Activated CD4-positive, alpha-beta T cell treated with anti-CD3 and anti-CD28 coated beads for 36 hours (primary cell): Measurements from ENCODE around the gene BSCL2. TPM values are rescaled to one million over a fixed set of nuclear protein-coding genes. Genes with fewer than 3 reads are reported as not detected.
"Not testable (repeated sequence)": the region's sequence is repeated elsewhere in the genome, so short reads cannot be mapped to it uniquely, and the experiment has no call there.

Experiments
- ATAC-seq: fragments of 200-7000 bp; cut with Tn5 transposase; one replicate; pipeline ENCODE4 v1.10.0; 2021; ENCODE audit warnings: mild to moderate bottlenecking, moderate library complexity
- CTCF ChIA-PET: fragments of 350-600 bp; sonication (Branson Sonifier 250); formaldehyde crosslinking; loops from one replicate; lab custom pipeline; 2021; ENCODE audit warnings: antibody characterized with exemption; lab: Charles Lee
- POLR2A ChIA-PET: fragments of 350-600 bp; sonication (Branson Sonifier 250); formaldehyde crosslinking; loops from one replicate; lab custom pipeline; 2021; ENCODE audit warnings: antibody characterized with exemption, inconsistent platforms; lab: Charles Lee
- DNase-seq: peaks from one replicate; pipeline ENCODE4 v3.0.0-alpha.2; 2020
- H3K27ac Mint-ChIP-seq: one replicate; pipeline ENCODE4 v1.8.0; 2021; ENCODE audit warnings: mixed read lengths
- H3K27me3 Mint-ChIP-seq: one replicate; pipeline ENCODE4 v1.8.0; 2021; ENCODE audit warnings: mixed read lengths
- H3K36me3 Mint-ChIP-seq: one replicate; pipeline ENCODE4 v1.8.0; 2021; ENCODE audit warnings: low read depth, mixed read lengths
- H3K4me1 Mint-ChIP-seq: one replicate; pipeline ENCODE4 v1.8.0; 2021; ENCODE audit warnings: mixed read lengths
- H3K4me3 Mint-ChIP-seq: one replicate; pipeline ENCODE4 v1.8.0; 2021; ENCODE audit warnings: mild to moderate bottlenecking, moderate library complexity, mixed read lengths
- H3K9me3 Mint-ChIP-seq: one replicate; pipeline ENCODE4 v1.8.0; 2021; ENCODE audit warnings: low read depth, mixed read lengths
- intact Hi-C, 2 experiments: fragments of 100-400 bp; cut with DNase I in 1 of 2; cut with micrococcal nuclease in 1 of 2; formaldehyde crosslinking; loops; one replicate each; pipeline versions ENCODE4 v1.14.2 to v1.15.1; 2022 to 2024; cut with DNase I, micrococcal nuclease
- total RNA-seq, 2 experiments: library from RNA; stranded (reverse); gene quantifications; one replicate each; pipeline ENCODE4 v1.2.3, GENCODE V29; 2021

The BSCL2 gene
- total RNA-seq, 2 experiments from 2014 or later: 16.7 to 28.0 TPM

DNA sequence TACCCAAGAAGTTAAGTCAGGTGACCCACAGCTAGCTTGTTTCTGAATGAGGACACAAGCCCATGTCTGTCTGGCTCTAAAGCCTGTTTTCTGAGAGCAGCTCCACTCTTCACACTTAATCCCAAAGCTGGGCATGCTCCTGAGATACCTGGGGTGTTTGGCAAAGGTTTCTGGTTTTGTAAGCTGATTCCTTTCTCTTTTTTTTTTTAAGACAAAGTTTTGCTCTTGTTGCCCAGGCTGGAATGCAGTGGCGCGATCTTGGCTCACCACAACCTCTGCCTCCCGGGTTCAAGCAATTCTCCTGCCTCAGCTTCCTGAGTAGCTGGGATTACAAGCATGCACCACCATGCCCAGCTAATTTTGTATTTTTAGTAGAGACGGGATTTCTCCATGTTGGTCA lies 13.6 kb downstream of the BSCL2 start:
- intact Hi-C loops: loop anchor here (1.0 to 10.0 kb wide), 7 partner anchors 100 to 684 kb away; partner anchors contain the start of gene TUT1 (in 1 of the 2)
- peaks cover 20% of the 10 kb centered on the region for H3K36me3 Mint-ChIP-seq
- not testable (repeated sequence) for H3K27me3 Mint-ChIP-seq, H3K9me3 Mint-ChIP-seq, DNase-seq, H3K4me1 Mint-ChIP-seq, H3K27ac Mint-ChIP-seq, ATAC-seq, H3K4me3 Mint-ChIP-seq
- ChIA-PET CTCF (interaction anchor here (0.7 to 4.3 kb wide), 15 partner anchors 8 to 522 kb away, joined by 3 to 32 read pairs (median 5); partner anchors contain the start of genes C11orf98, CSKMT, LBHD1 and TUT1), POLR2A (interaction anchor here (1.1 kb wide), 1 partner anchor 102 kb away, joined by 9 read pairs; the partner anchor contains the start of gene TUT1)

DNA sequence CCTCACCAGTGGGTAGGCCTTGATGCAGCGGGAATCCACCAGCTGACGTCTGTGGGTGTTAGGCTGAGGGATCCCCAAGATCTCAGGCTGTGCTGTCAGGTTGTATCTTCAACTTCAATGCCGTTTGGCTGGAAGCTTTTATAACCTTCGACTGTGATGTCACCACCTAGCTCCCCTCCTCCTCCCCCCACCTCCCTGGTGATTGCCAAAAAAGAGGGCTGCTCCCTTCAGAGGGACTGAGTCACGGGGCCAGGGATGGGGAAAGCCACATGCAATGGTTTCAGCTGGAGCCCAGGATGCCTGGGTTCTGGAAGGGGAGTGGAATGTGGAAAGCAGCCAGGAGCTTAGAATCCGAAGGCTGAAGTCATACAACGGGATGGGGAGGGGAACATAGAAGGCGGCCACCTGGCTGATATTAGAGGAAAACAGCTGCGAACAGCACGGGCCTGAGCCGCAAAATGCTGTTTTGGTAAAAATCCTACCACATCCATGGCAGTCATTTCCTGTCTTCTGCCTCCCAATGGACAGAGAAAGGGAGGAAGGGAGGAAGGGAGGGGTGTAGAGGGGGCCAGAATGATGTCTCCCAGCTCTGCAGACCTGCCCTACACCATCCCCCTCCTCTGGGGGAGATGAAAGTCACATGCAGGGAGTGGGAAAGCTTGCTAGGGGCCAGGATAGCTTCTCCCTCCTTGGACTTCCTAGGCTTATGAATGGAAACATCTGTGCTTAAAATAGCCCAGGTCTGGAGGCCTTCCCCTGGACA lies 17.6 kb downstream of the BSCL2 start, which contains the start of gene LRRN4CL:
Gene LRRN4CL, minus strand, starts transcription at position 110 of the 763 bp plus-strand sequence. CDS start 1,022 bp downstream, outside the sequence.
- Mint-ChIP-seq H3K27me3 (peaks cover 11% of the 10 kb centered on the region), H3K4me3 (no peak within 1 kb of the TSS), H3K4me1 (peaks cover under 1% of the 10 kb centered on the region), H3K9me3 (no peaks in the 10 kb centered on the region), H3K36me3 (peaks cover 19% of the 10 kb centered on the region), H3K27ac (no peak within 1 kb of the TSS)
- intact Hi-C loops: loop anchor here (5.0 to 10.0 kb wide), 4 partner anchors 97 to 688 kb away; partner anchors contain the start of gene TUT1 (in 1 of the 2)
- CTCF ChIA-PET: interaction anchor here (0.6 to 2.3 kb wide), 7 partner anchors 9 to 295 kb away, joined by 3 to 12 read pairs (median 3); no protein-coding TSS in a partner anchor
- POLR2A ChIA-PET: interaction anchor here (0.5 to 1.1 kb wide), 3 partner anchors 151 to 1743 kb away, joined by 3 to 4 read pairs (median 3); no protein-coding TSS in a partner anchor
- DNase-seq (no peak), ATAC-seq (no peak)

DNA sequence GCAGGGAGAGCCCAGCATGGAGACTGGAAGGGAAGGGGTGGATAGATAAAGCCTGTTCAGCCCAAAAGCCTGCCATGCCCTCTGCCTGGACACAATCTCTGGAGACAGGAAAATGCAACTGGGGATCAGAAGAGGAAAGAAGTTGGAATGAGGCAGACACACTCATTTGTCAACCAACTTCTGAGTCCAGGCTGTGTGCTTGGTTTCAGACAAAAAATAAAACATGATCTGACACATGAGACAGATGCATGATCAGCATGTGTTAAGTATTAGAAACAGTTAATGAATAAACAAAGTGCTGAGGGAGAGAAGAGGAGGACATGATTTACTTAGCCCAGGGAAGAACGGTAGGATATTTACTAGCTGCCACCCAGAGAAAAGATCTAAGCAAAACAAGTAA lies 18.7 kb downstream of the BSCL2 start:
- Mint-ChIP-seq H3K4me1 (no peaks in the 10 kb centered on the region), H3K9me3 (no peaks in the 10 kb centered on the region), H3K4me3 (no peak overlapping the region), H3K27ac (no peak overlapping the region), H3K36me3 (peaks cover 16% of the 10 kb centered on the region), H3K27me3 (peaks cover 11% of the 10 kb centered on the region)
- ChIA-PET POLR2A (interaction anchor here (0.6 to 1.1 kb wide), 3 partner anchors 130 to 171 kb away, joined by 3 to 4 read pairs (median 3); no protein-coding TSS in a partner anchor), CTCF (interaction anchor here (0.7 to 1.0 kb wide), 2 partner anchors 31 to 294 kb away, joined by 3 read pairs; no protein-coding TSS in a partner anchor)
- ATAC-seq (no peak), DNase-seq (no peak)
- intact Hi-C loops: no loop called here

DNA sequence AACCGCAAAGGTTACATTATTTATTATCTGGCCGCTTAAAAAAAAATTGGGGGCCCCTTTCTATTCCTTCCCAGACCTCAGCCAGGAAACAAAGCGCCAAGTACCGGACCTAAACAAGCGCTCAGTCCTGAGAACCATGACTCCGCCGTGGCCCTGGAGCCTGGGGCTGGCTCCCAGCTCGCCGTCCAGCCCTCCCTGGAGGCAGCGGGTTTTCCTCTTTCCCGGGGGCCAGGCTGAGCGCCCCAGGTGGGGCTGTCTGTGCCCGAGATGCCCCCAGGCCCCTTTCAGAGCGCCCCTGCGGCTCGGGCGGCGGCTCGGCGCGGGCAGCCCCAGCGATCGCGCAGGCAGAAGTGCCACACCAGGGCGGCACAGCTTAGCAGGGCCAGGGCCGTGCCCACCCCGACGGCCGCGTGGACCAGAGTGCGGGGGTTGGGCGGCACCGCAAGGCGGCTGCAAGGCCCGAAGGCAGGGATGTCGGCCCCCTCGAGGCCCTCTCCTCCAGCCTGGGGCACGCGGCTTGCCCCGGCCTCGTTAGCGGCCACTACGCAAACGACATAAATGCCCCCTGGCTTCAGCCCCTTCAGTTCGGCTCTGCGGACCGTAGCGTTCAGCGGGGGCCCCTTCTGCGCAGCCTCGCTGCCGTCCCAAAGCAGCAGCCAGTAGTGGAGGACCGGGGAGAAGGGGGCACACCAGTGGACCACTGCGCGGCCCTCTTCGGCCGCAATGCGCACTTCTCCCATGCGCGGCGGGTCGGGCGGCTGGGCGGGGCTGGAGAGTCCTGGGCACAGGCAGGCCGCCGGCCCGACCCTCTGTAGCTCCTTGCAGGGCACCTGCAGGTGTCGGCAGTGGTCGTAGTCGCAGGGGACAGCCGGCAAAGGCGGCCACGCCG lies 19.5 kb downstream of the BSCL2 start:
- intact Hi-C loops: no loop called here
- ATAC-seq (no peak), DNase-seq (no peak)
- H3K9me3 Mint-ChIP-seq: no peaks in the 10 kb centered on the region
- H3K27me3 Mint-ChIP-seq: peaks cover 11% of the 10 kb centered on the region
- ChIA-PET POLR2A (interaction anchor here (0.6 to 1.1 kb wide), 2 partner anchors 153 to 172 kb away, joined by 3 to 4 read pairs; no protein-coding TSS in a partner anchor), CTCF (interaction anchor here (1.0 kb wide), 1 partner anchor 14 kb away, joined by 3 read pairs; no protein-coding TSS in a partner anchor)
- H3K4me3 Mint-ChIP-seq: no peak overlapping the region
- no peaks in the 10 kb centered on the region for H3K4me1 Mint-ChIP-seq
- H3K27ac Mint-ChIP-seq: no peak overlapping the region
- peaks cover 14% of the 10 kb centered on the region for H3K36me3 Mint-ChIP-seq

DNA sequence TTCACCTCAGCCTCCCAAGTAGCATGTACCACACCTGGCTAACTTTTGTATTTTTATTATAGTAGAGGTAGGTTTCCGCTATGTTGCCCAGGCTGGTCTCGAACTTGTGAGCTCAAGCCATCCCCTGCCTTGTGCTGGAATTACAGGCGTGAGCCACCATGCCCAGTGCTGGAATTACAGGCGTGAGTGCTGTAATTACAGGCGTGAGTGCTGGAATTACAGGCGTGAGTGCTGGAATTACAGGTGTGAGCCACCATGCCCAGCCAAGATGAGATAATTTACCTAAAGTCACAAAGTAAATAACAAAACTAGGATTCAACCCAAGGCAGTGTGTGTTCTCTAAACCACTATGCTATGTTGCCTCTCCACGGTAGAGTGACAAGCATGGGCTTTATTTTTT lies 24.7 kb downstream of the BSCL2 start:
- Mint-ChIP-seq H3K9me3 (no peaks in the 10 kb centered on the region), H3K4me1 (peaks cover 17% of the 10 kb centered on the region), H3K4me3 (no peak overlapping the region), H3K27ac (no peak overlapping the region), H3K27me3 (peaks cover 5% of the 10 kb centered on the region), H3K36me3 (peaks cover 4% of the 10 kb centered on the region)
- ChIA-PET POLR2A (no interaction called here), CTCF (interaction anchor here (1.1 to 3.0 kb wide), 2 partner anchors 13 to 303 kb away, joined by 3 to 32 read pairs; no protein-coding TSS in a partner anchor)
- DNase-seq: no peak
- intact Hi-C loops: no loop called here
- no peak for ATAC-seq

DNA sequence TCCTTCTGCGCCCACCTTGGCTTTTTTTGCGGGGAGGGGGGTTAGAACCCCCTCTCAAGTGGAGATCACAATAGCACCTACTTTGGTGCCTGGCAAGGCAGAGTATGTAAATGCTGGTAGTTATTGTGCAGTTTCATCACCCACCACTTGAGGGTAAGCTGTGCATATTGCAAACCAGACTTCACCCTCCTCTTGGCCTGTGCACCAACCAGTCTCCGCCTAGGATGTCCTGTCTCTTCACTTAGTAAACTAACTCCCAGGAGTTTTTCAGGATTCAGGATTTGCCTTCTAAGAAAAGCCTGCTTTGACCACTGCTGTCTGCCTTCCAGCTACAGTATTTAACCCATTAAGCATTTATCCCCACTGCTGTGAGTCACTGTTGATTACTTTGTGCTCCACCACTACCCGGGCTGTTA lies 26.4 kb downstream of the BSCL2 start:
- peak; percentile 60 for DNase-seq
- H3K4me3 Mint-ChIP-seq: no peak overlapping the region
- H3K27me3 Mint-ChIP-seq: no peaks in the 10 kb centered on the region
- no peaks in the 10 kb centered on the region for H3K9me3 Mint-ChIP-seq
- H3K4me1 Mint-ChIP-seq: peaks cover 26% of the 10 kb centered on the region
- peak; percentile 88 for ATAC-seq
- intact Hi-C loops: no loop called here
- POLR2A ChIA-PET: interaction anchor here (0.6 to 2.0 kb wide), 7 partner anchors 10 to 106 kb away, joined by 3 to 19 read pairs (median 5); partner anchors contain the start of genes C11orf98, CSKMT, HNRNPUL2 and TMEM179B
- CTCF ChIA-PET: interaction anchor here (0.6 to 3.0 kb wide), 25 partner anchors 9 to 286 kb away, joined by 3 to 32 read pairs (median 4); partner anchors contain the start of genes BSCL2, GANAB, GNG3 and HNRNPUL2
- H3K27ac Mint-ChIP-seq: peak overlapping the region; percentile 73
- peaks cover 11% of the 10 kb centered on the region for H3K36me3 Mint-ChIP-seq

DNA sequence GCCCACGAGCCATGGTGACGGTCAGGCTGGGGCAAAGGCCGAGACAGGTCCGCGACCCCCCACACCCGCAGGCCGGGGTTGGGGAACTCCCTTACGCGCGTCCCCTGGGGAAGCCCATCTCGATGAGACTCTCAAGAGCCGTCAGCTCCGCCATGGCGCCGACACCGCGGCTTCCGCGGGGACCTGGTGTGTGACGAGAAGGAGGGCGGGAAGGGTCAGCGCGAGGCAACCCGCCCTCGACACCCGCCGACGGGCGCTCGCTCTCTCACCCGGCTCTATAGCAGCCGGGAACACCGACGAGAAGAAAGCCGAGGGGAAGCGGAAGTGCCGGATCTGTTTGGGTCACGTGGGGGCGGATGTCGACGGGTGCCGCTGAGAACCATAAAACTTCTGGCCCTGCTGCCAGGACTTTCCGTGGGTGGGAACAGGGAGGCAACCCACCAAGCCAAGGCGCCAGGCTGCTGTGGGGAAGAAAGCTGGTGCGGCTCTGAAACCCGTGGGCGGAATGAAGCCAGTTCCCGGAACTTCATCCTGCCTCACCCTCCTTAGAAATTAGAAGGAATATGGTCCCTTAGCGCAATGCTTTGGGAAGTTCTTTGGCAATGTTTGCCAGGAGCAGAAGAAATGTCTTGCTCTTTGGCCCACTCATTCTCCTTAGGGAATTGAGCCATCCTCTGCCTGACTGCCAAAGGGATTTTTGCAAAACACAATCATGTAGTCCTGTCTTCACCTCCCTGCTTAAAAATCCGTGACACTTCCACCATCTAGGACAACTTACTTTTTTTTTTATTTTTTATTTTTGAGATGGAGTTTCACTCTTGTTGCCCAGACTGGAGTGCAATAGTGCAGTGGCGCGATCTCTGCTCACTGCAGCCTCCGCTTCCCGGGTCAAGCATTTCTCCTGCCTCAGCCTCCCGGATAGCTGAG lies 28.2 kb downstream of the BSCL2 start, which contains the start of gene UBXN1:
Gene UBXN1, minus strand, starts transcription at position 304 of the 927 bp plus-strand sequence. Its CDS starts 150 bp downstream, at position 154.
- intact Hi-C loops: loop anchor here (1.0 to 2.0 kb wide), 5 partner anchors 26 to 202 kb away; partner anchors contain the start of genes TUT1 (in 2 of the 2), INTS5 (in 1 of the 2), MTA2 (in 1 of the 2) and SLC3A2 (in 1 of the 2)
- Mint-ChIP-seq H3K4me1 (peaks cover 28% of the 10 kb centered on the region), H3K27ac (peak within 1 kb of the TSS; percentile 92), H3K36me3 (peaks cover 20% of the 10 kb centered on the region), H3K4me3 (peak within 1 kb of the TSS; percentile 82), H3K27me3 (no peaks in the 10 kb centered on the region), H3K9me3 (no peaks in the 10 kb centered on the region)
- ChIA-PET POLR2A (interaction anchor here (0.6 to 3.2 kb wide), 9 partner anchors 9 to 217 kb away, joined by 3 to 12 read pairs (median 3); partner anchors contain the start of genes C11orf98, CSKMT, TUT1 and WDR74), CTCF (interaction anchor here (0.9 to 3.0 kb wide), 8 partner anchors 14 to 182 kb away, joined by 3 to 32 read pairs (median 4); partner anchors contain the start of genes B3GAT3, C11orf98 and CSKMT)
- ATAC-seq (peak; percentile 88), DNase-seq (peak; percentile 93)

DNA sequence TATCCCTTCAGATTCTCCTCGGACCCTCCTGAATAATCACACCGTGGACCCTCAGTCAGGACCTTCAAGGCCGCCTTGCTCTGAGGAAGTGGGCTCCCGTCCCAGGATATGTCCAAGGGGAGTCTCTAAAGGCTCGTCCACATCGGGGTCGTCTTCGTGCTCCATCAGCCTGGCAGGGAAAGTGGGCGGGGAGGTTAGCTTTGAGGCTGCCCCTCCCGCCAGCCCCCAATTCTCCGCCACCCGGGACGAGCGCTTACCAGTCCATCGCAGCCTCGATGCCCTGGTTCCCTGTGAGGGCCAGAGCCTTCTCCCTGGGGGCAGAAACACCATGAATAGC lies 28.8 kb downstream of the BSCL2 start:
- no peak for DNase-seq
- Mint-ChIP-seq H3K27ac (peak overlapping the region; percentile 92), H3K36me3 (peaks cover 20% of the 10 kb centered on the region), H3K27me3 (no peaks in the 10 kb centered on the region), H3K4me1 (peaks cover 30% of the 10 kb centered on the region), H3K4me3 (peak overlapping the region; percentile 82), H3K9me3 (no peaks in the 10 kb centered on the region)
- ChIA-PET POLR2A (interaction anchor here (1.0 to 3.2 kb wide), 3 partner anchors 13 to 87 kb away, joined by 5 to 12 read pairs (median 5); partner anchors contain the start of genes C11orf98, CSKMT, TUT1 and ZBTB3), CTCF (interaction anchor here (1.0 kb wide), 1 partner anchor 14 kb away, joined by 3 read pairs; the partner anchor contains the start of genes C11orf98 and CSKMT)
- intact Hi-C loops: loop anchor here in 1 of 2 experiments (2.0 kb wide), 2 partner anchors 78 to 202 kb away; partner anchors contain the start of genes MTA2 and SLC3A2
- ATAC-seq: no peak

DNA sequence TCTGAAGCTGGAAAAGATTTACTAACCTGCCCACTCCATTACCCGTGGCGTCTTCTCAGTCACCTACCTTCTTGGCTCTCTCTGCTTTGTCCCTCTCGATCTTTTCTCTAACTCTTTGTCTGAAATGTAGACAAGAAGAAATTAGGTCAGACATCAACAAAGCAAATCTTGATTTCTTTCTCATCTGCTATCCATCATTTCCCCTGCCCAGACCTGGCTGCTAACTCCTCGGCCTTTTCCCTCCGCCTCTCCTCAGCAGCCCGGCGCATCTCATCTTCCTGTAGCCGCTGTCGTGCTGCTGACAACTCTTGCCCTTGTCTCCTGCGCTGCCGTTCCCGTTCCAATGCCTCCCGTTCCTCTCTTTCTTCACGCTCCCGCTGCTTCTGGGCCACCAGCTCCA lies 29.5 kb downstream of the BSCL2 start:
- Mint-ChIP-seq H3K4me3 (peak overlapping the region; percentile 82), H3K4me1 (peaks cover 36% of the 10 kb centered on the region), H3K27me3 (no peaks in the 10 kb centered on the region), H3K36me3 (peaks cover 20% of the 10 kb centered on the region), H3K27ac (peak overlapping the region; percentile 68), H3K9me3 (no peaks in the 10 kb centered on the region)
- ATAC-seq: no peak
- intact Hi-C loops: loop anchor here in 1 of 2 experiments (2.0 kb wide), 2 partner anchors 77 to 203 kb away; partner anchors contain the start of genes MTA2 and SLC3A2
- ChIA-PET POLR2A (interaction anchor here (0.9 to 3.2 kb wide), 3 partner anchors 76 to 179 kb away, joined by 3 to 12 read pairs (median 5); partner anchors contain the start of genes TUT1 and ZBTB3), CTCF (no interaction called here)
- no peak for DNase-seq
